Hepatocyte (in vitro differentiated cells): ENCODE data around the gene FBL.

Experiments
- EZH2phosphoT487 ChIP-seq: fragments of 200-600 bp; sonication (generic); IDR thresholded peaks from one replicate; pipeline ENCODE4 v1.6.1; 2018; ENCODE audit warnings: antibody characterized with exemption, mild to moderate bottlenecking, low read depth, moderate library complexity; ENCODE audit not compliant: unreplicated experiment, severe bottlenecking
- TF ChIP-seq, protein P1 (sequence below): fragments of 200-600 bp; sonication (generic); IDR thresholded peaks from 2 replicates; pipeline ENCODE4 v1.5.1; 2016; ENCODE audit warnings: antibody characterized with exemption, mild to moderate bottlenecking; ENCODE audit not compliant: poor library complexity

DNA sequence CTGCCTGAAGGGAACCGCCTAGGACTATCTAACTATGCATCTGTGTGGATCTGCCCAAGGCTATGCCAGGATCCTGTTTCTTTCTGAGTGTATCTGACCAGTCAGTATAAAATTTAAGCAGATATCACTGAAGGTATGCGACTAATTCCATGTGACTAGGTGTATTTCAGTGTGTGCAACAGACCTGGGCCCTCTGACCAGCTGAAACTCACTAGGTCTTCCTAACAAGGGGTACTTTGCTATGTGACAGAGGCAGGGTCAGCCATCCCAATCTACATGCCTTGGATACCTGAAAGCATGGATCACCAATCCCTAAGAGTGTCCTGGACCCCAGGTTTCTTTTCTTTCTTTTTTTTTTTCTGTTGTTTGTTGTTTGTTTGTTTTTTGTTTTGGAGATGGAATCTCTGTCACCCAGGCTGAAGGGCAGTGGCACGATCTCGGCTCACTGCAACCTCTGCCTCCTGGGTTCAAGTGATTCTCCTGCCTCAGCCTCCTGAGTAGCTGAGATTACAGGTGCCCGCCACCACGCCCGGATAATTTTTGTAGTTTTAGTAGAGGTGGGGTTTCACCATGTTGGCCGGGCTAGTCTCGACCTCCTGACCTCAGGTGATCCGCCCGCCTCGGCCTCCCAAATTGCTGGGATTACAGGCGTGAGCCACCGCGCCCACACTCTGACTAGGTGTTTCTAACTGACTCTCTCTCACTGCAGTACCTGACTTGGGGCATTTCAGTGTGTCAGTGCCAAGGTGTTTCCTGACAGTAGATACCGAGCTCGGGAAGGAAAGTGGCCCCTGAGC lies 44.8 kb upstream of the FBL start:
- TF ChIP-seq, protein P1, sequence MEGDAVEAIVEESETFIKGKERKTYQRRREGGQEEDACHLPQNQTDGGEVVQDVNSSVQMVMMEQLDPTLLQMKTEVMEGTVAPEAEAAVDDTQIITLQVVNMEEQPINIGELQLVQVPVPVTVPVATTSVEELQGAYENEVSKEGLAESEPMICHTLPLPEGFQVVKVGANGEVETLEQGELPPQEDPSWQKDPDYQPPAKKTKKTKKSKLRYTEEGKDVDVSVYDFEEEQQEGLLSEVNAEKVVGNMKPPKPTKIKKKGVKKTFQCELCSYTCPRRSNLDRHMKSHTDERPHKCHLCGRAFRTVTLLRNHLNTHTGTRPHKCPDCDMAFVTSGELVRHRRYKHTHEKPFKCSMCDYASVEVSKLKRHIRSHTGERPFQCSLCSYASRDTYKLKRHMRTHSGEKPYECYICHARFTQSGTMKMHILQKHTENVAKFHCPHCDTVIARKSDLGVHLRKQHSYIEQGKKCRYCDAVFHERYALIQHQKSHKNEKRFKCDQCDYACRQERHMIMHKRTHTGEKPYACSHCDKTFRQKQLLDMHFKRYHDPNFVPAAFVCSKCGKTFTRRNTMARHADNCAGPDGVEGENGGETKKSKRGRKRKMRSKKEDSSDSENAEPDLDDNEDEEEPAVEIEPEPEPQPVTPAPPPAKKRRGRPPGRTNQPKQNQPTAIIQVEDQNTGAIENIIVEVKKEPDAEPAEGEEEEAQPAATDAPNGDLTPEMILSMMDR: no peak
- no peak for TF ChIP-seq EZH2phosphoT487
